Esophagus muscularis mucosa (tissue), 4 donors: Measurements from ENCODE around the gene HTD2. TPM values are rescaled to one million over a fixed set of nuclear protein-coding genes. Genes with fewer than 3 reads are reported as not detected.
"Not testable (repeated sequence)": the region's sequence is repeated elsewhere in the genome, so short reads cannot be mapped to it uniquely, and the experiment has no call there.

Source experiments
- DNase-seq: peaks from one replicate; pipeline ENCODE4 v3.0.0-alpha.2; 2017; ENCODE audit errors: extremely low spot score
- H3K27ac ChIP-seq, 4 donors: fragments of 200-600 bp; sonication (generic); replicated peaks in 1 of 4; 1 replicate in 3 of 4; 2 replicates in 1 of 4; pipeline ENCODE4 v1.5.1; 2016 to 2019; ENCODE audit warnings: mild to moderate bottlenecking in 1 of 4
- H3K27me3 ChIP-seq, 4 donors: fragments of 200-600 bp; sonication (generic); one replicate each; pipeline versions ENCODE4 v1.5.1 to v1.6.0; 2016 to 2019
- H3K36me3 ChIP-seq, 4 donors: fragments of 200-600 bp; sonication (generic); one replicate each; pipeline ENCODE4 v1.5.1; 2016 to 2019
- H3K4me1 ChIP-seq, 4 donors: fragments of 200-600 bp; sonication (generic); one replicate each; pipeline ENCODE4 v1.5.1; 2016 to 2019
- H3K4me3 ChIP-seq, 4 donors: fragments of 200-600 bp; sonication (generic); 1 replicate in 2 of 4; 2 replicates in 2 of 4; pipeline ENCODE4 v1.5.1; 2016 to 2019; ENCODE audit warnings: mild to moderate bottlenecking in 4 of 4, moderate library complexity in 1 of 4
- H3K9me3 ChIP-seq, 4 donors: fragments of 200-600 bp; sonication (generic); 1 replicate in 3 of 4; 2 replicates in 1 of 4; pipeline ENCODE4 v1.5.1; 2016 to 2019
- CTCF ChIP-seq, 3 experiments: fragments of 200-600 bp in 2 of 3; fragments of 450-650 bp in 1 of 3; sonication (generic) in 2 of 3; IDR thresholded peaks; one replicate each; pipeline ENCODE4 v1.5.1; 2017 to 2019; ENCODE audit warnings: antibody characterized with exemption in 3 of 3, mild to moderate bottlenecking in 2 of 3, moderate library complexity in 1 of 3
- EP300 ChIP-seq: sonication (generic); formaldehyde crosslinking; IDR thresholded peaks from one replicate; pipeline ENCODE4 v1.6.1; 2017; ENCODE audit warnings: antibody characterized with exemption
- POLR2A ChIP-seq: fragments of 450-650 bp; IDR thresholded peaks from one replicate; pipeline ENCODE4 v1.6.1; 2017; ENCODE audit warnings: antibody characterized with exemption, moderate library complexity, mild to moderate bottlenecking, low read depth
- POLR2AphosphoS5 ChIP-seq, 2 donors: sonication (generic); formaldehyde crosslinking; IDR thresholded peaks; one replicate each; pipeline ENCODE4 v1.6.1; 2017; ENCODE audit warnings: antibody characterized with exemption in 2 of 2
- WGBS: methylation state at CpG from one replicate; pipeline ENCODE4 v1.1.5; 2018; 5-methylcytosine and 5-hydroxymethylcytosine counted together
- intact Hi-C: fragments of 100-400 bp; cut with DNase I; formaldehyde crosslinking; loops from one replicate; pipeline ENCODE4 v1.15.1; 2023
- total RNA-seq, 4 donors: library from RNA; depleted of rRNA; stranded (reverse); fragments of >200 nt; gene quantifications; one replicate each; pipeline versions ENCODE4 v1.1.0 to v1.2.1, GENCODE V29; 2016

Gene HTD2
- total RNA-seq, 4 donors from 2014 or later, result 7.5 to 12.3 (median 10.4) TPM

- Histone ChIP-seq H3K36me3 (peaks cover 6 to 67% (median 40%) of the 10 kb centered on the region in 4 donors), H3K27me3 (no peaks in the 10 kb centered on the region), H3K27ac (no peak overlapping the region), H3K4me1 (peaks cover 0 to 11% (median 4%) of the 10 kb centered on the region in 4 donors), H3K4me3 (no peak overlapping the region), H3K9me3 (no peaks in the 10 kb centered on the region)
- no peak for DNase-seq
- intact Hi-C loops, result no loop called here
- WGBS, result 82% methylated on average over 7 of the region's 7 CpGs
- TF ChIP-seq CTCF (IDR thresholded peaks at IDR 0.05) (no peak), POLR2AphosphoS5 (IDR thresholded peaks at IDR 0.05) (no peak), POLR2A (no peak), EP300 (no peak)
These were observed 34.3 kb upstream of the HTD2 start for GRCh38 chr3:58271901-58272501.

GRCh38 chr3:58272891-58273290 is 33.4 kb upstream of the HTD2 start:
- Histone ChIP-seq H3K27me3 (no peaks in the 10 kb centered on the region), H3K9me3 (no peaks in the 10 kb centered on the region), H3K4me3 (no peak overlapping the region), H3K36me3 (peaks cover 6 to 58% (median 34%) of the 10 kb centered on the region in 4 donors), H3K4me1 (peaks cover 0 to 11% (median 4%) of the 10 kb centered on the region in 4 donors), H3K27ac (no peak overlapping the region)
- no peak for TF ChIP-seq CTCF (IDR thresholded peaks at IDR 0.05)
- no peak for TF ChIP-seq POLR2A
- no peak for TF ChIP-seq POLR2AphosphoS5 (IDR thresholded peaks at IDR 0.05)
- no peak for TF ChIP-seq EP300
- intact Hi-C loops, result no loop called here
- no peak for DNase-seq
- WGBS, result 76% methylated on average over 3 of the region's 3 CpGs

DNA sequence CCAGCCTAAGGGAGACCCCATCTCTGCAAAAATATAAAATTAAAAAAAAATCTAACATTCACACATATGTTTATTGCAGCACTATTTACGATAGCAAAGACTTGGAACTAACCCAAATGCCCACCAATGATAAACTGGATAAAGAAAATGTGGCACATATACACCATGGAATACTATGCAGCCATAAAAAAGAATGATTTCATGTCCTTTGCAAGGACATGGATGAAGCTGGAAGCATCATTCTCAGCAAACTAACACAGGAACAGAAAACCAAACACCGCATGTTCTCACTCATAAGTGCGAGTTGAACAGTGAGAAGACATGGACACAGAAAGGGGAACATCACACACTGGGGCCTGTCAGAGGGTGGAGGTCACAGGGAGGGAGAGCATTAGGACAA is 33.0 kb upstream of the HTD2 start:
- H3K36me3 ChIP-seq, result peaks cover 6 to 54% (median 32%) of the 10 kb centered on the region in 4 donors

DNA sequence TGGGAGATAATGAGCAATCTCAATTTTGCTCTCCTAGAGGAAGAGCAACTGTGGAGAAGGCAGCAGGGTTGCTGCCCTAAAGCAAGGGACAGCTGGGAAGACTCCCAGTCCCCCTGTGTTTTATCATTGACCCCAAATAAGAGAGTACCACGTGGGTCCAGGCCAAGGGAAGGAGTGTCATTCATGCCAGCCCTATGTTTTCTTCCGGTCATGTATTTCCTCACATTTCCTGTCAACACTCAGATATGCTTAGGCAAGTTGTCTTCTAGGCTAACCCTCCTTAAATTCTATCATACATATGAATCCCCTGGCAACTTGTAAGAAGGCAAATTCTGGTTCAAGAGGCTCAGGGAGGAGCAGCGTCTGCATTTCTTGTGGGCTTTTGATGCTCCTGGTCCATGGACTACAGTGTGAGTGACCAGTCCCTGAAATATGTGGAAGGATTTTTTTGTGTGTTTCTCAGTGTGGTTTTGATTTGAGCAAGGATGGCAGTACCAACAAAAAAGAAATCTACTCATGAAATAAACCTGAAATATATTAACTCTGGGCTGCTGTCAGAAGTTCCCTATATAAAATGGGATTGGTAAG is 32.2 kb upstream of the HTD2 start:
- no peak for DNase-seq
- Histone ChIP-seq H3K27me3 (no peaks in the 10 kb centered on the region), H3K9me3 (no peaks in the 10 kb centered on the region), H3K4me3 (no peak overlapping the region), H3K4me1 (peaks cover 0 to 11% (median 4%) of the 10 kb centered on the region in 4 donors), H3K36me3 (peaks cover 6 to 47% (median 25%) of the 10 kb centered on the region in 4 donors), H3K27ac (no peak overlapping the region)
- no peak for TF ChIP-seq POLR2AphosphoS5 (IDR thresholded peaks at IDR 0.05)
- TF ChIP-seq CTCF (IDR thresholded peaks at IDR 0.05), result no peak
- TF ChIP-seq POLR2A, result no peak
- no peak for TF ChIP-seq EP300
- intact Hi-C loops, result no loop called here
- 70% methylated on average over 3 of the region's 3 CpGs for WGBS

More for the DNA sequence above, 33.0 kb upstream of the HTD2 start:
- 94% methylated on average over 3 of the region's 3 CpGs for WGBS
- intact Hi-C loops, H3K4me3 ChIP-seq, H3K9me3 ChIP-seq, DNase-seq, H3K27me3 ChIP-seq, H3K27ac ChIP-seq: not testable (repeated sequence)
- peaks cover 0 to 11% (median 4%) of the 10 kb centered on the region in 4 donors for H3K4me1 ChIP-seq

- no peak for TF ChIP-seq CTCF (IDR thresholded peaks at IDR 0.05)
- TF ChIP-seq EP300, result no peak
- TF ChIP-seq POLR2A, result no peak
- TF ChIP-seq POLR2AphosphoS5 (IDR thresholded peaks at IDR 0.05), result no peak
- no peak overlapping the region for H3K27ac ChIP-seq
- intact Hi-C loops, result no loop called here
- DNase-seq, result no peak
- H3K9me3 ChIP-seq, result no peaks in the 10 kb centered on the region
- peaks cover 19 to 56% (median 34%) of the 10 kb centered on the region in 4 donors for H3K36me3 ChIP-seq
- WGBS, result 61% methylated on average over 3 of the region's 7 CpGs
- no peaks in the 10 kb centered on the region for H3K27me3 ChIP-seq
- H3K4me3 ChIP-seq, result no peak overlapping the region
- no peaks in the 10 kb centered on the region for H3K4me1 ChIP-seq
These were observed 25.3 kb upstream of the HTD2 start for GRCh38 chr3:58281069-58281468.
